Dendritic cell treated with granulocyte-macrophage colony-stimulating factor and Interleukin-4, amounts not matched to agents 40 ng/mL and 50 ng/mL, for 4 days (primary cell): ENCODE results near the gene ZNF213.

Source experiments
- H3K27ac Mint-ChIP-seq: one replicate; pipeline ENCODE4 v1.8.0; 2022; ENCODE audit warnings: mild to moderate bottlenecking, mixed read lengths
- H3K27me3 Mint-ChIP-seq: one replicate; pipeline ENCODE4 v1.8.0; 2022; ENCODE audit warnings: mild to moderate bottlenecking, mixed read lengths
- H3K36me3 Mint-ChIP-seq: one replicate; pipeline ENCODE4 v1.8.0; 2022; ENCODE audit warnings: low read depth, mixed read lengths
- H3K4me1 Mint-ChIP-seq: one replicate; pipeline ENCODE4 v1.8.0; 2022; ENCODE audit warnings: low read depth, mixed read lengths
- H3K4me3 Mint-ChIP-seq: one replicate; pipeline ENCODE4 v1.8.0; 2022; ENCODE audit warnings: mild to moderate bottlenecking, moderate library complexity, mixed read lengths
- H3K9me3 Mint-ChIP-seq: one replicate; pipeline ENCODE4 v1.8.0; 2022; ENCODE audit warnings: mixed read lengths
- intact Hi-C: fragments of 100-400 bp; cut with micrococcal nuclease; formaldehyde crosslinking; loops from one replicate; pipeline ENCODE4 v1.15.0; 2022

ZNF213 gene

GRCh38 chr16:3134338-3135125 lies at the start of gene ZNF213:
Gene ZNF213 (plus strand): TSS chr16:3135029. CDS start chr16:3137281, 2,252 bp downstream.
- peak within 1 kb of the TSS; percentile 89 for H3K27ac Mint-ChIP-seq
- intact Hi-C loops = loop anchor here (1.0 to 2.0 kb wide), 2 partner anchors 10 to 14 kb away; no protein-coding TSS in a partner anchor
- H3K4me1 Mint-ChIP-seq = peaks cover 39% of the 10 kb centered on the region
- no peaks in the 10 kb centered on the region for H3K9me3 Mint-ChIP-seq
- H3K4me3 Mint-ChIP-seq = peak within 1 kb of the TSS; percentile 92
- peaks cover 46% of the 10 kb centered on the region for H3K36me3 Mint-ChIP-seq
- H3K27me3 Mint-ChIP-seq = no peaks in the 10 kb centered on the region

DNA sequence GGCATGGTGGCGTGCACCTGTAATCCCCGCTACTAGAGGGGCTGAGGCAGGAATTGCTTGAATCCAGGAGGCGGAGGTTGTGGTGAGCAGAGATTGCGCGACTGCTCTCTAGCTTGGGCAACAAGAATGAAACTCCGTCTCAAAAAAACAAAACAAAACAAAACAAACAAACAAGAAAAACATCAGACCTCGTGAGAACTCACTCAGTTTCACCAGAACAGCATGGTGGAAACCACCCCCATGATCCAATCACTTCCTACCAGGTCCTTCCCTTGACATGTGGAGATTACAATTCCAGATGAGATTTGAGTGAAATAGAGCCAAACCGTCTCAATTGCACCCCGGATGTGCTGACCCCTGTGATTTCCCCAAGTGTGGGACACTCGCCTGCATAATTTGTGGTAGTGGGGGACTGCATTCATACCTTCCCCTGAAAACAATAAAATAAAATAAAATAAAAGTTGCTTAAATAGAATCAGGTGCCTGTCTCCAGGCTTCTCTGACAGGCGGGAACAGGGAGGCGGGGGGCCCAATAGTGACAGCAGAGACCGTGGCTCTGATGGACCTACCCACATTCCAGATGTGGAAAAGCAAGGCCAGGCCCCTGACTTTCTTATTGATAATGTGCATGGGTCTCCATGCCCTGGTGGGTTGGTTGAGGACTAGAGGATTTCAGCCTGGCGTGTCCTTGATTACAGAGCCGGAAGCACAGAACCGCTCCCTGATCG lies 48.8 kb upstream of the ZNF213 start:
- H3K4me1 Mint-ChIP-seq = peaks cover 40% of the 10 kb centered on the region
- no peaks in the 10 kb centered on the region for H3K9me3 Mint-ChIP-seq
- H3K27ac Mint-ChIP-seq = peak overlapping the region; percentile 89
- H3K36me3 Mint-ChIP-seq = peaks cover 32% of the 10 kb centered on the region
- intact Hi-C loops = no loop called here
- H3K4me3 Mint-ChIP-seq = peak overlapping the region; percentile 81
- peaks cover 2% of the 10 kb centered on the region for H3K27me3 Mint-ChIP-seq

GRCh38 chr16:3086596-3087242 lies 48.1 kb upstream of the ZNF213 start:
- H3K4me1 Mint-ChIP-seq = peaks cover 40% of the 10 kb centered on the region
- H3K27ac Mint-ChIP-seq = peak overlapping the region; percentile 89

GRCh38 chr16:3087243-3088235 lies 47.3 kb upstream of the ZNF213 start:
- Mint-ChIP-seq H3K27ac (peak overlapping the region; percentile 89), H3K4me1 (peaks cover 40% of the 10 kb centered on the region), H3K36me3 (peaks cover 22% of the 10 kb centered on the region), H3K4me3 (peak overlapping the region; percentile 81), H3K27me3 (peaks cover 9% of the 10 kb centered on the region), H3K9me3 (no peaks in the 10 kb centered on the region)
- intact Hi-C loops = no loop called here

More at GRCh38 chr16:3086596-3087242, 48.1 kb upstream of the ZNF213 start:
- peak overlapping the region; percentile 81 for H3K4me3 Mint-ChIP-seq
- H3K9me3 Mint-ChIP-seq = no peaks in the 10 kb centered on the region
- H3K36me3 Mint-ChIP-seq = peaks cover 28% of the 10 kb centered on the region
- intact Hi-C loops = no loop called here
- peaks cover 2% of the 10 kb centered on the region for H3K27me3 Mint-ChIP-seq

- peak overlapping the region; percentile 89 for H3K27ac Mint-ChIP-seq
- H3K36me3 Mint-ChIP-seq = peaks cover 13% of the 10 kb centered on the region
- no peak overlapping the region for H3K4me3 Mint-ChIP-seq
- peaks cover 14% of the 10 kb centered on the region for H3K27me3 Mint-ChIP-seq
- H3K4me1 Mint-ChIP-seq = peaks cover 40% of the 10 kb centered on the region
- intact Hi-C loops = no loop called here
- H3K9me3 Mint-ChIP-seq = no peaks in the 10 kb centered on the region
Observed at GRCh38 chr16:3088450-3088849, 46.4 kb upstream of the ZNF213 start.

DNA sequence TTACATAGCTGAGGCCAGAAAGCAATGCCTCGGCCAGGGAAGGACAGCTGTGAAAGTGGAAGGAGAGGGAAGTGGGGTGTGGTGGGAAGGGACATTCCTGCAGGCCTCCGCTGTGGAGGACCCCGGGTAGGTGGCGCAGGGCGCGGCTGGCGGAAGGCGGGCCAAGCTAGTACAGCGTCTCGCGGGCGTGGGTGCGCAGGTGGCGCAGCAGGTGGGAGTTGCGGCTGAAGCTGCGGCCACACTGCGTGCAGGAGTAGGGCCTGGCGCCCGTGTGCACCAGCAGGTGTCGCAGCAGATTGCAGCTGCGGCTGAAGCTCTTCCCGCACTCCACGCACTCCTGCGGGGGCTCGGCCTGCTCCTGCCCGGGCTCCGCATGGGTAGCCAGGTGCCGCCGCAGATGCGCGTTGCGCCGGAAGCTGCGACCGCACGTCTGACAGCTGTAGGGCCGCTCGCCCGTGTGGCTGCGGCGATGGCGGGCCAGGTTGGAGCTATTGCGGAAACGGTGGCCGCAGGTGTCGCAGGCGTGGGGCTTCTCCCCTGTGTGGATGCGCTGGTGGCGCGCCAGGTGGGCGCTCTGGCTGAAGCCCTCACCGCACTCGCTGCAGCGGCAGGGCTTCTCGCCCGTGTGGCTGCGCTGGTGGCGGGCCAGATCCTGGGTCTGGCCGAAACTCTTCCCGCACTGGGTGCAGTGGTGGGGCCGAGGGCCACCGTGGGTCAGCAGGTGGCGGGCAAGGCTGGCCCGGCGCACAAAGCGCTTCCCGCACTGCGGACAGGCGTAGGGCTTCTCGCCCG lies 45.7 kb upstream of the ZNF213 start:
- no peaks in the 10 kb centered on the region for H3K9me3 Mint-ChIP-seq
- peaks cover 6% of the 10 kb centered on the region for H3K36me3 Mint-ChIP-seq
- peaks cover 14% of the 10 kb centered on the region for H3K27me3 Mint-ChIP-seq
- peaks cover 40% of the 10 kb centered on the region for H3K4me1 Mint-ChIP-seq
- H3K27ac Mint-ChIP-seq = no peak overlapping the region
- intact Hi-C loops = no loop called here
- no peak overlapping the region for H3K4me3 Mint-ChIP-seq

DNA sequence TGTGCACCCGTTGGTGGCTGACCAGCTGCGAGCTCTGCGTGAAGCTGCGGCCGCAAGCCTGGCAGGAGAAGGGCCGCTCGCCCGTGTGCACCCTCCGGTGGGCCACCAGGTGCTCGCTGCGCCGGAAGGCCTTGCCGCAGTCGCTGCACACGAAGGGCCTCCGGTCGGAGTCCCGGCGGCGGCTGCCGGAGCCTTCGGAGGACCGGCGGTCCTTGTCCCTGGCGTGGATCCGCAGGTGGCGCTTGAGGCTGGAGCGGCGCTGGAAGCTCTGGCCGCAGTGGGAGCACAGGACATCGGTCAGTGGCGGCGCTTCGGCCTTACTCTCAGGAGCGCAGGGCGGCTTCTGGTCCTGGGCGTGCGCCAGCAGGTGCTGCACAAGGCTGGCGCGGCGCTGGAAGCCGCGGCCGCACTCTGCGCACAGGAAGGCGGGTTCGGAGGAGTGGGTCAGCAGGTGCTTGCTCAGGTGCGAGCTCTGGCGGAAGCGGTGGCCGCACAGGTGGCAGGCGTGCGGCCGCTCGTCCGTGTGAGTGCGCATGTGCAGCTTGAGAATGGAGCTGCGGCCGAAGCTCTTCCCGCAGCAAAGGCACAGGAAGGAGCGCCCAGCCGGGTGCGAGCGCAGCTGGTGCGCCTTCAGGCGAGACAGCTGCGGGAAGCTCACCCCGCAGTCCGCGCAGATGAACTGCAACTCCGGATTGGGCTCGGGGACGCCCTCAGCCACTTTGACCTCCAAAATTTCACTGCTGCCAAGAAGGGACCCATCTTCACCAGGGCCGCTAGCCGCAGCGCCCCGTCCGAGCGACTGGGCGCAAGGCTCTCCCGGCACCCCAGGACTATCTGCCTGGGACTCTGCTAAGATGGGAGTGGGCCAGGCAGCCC lies 44.9 kb upstream of the ZNF213 start:
- Mint-ChIP-seq H3K4me1 (peaks cover 40% of the 10 kb centered on the region), H3K27me3 (peaks cover 14% of the 10 kb centered on the region)

DNA sequence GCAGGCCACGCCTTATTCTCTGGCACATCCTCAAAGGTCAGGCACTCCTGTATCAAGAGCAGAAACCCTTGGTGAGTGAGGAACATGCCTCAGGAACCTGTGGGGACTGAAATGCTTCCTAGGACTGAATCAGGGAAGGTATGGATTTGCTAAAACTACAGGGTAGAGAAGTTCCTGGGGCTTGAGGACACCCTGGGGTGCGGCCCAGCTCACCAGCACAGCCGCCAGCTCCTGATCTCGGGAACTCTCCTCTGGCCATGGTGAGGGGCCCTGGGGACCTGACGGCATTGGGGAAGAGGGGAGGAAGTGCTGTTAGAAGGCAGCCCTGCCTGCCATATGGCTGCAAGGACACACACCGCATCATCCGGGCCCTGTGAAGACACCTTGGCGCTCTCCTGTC lies 43.3 kb upstream of the ZNF213 start:
- intact Hi-C loops = no loop called here
- Mint-ChIP-seq H3K4me1 (peaks cover 25% of the 10 kb centered on the region), H3K9me3 (no peaks in the 10 kb centered on the region), H3K4me3 (no peak overlapping the region), H3K27me3 (peaks cover 14% of the 10 kb centered on the region), H3K36me3 (no peaks in the 10 kb centered on the region), H3K27ac (peak overlapping the region; percentile 12)

More for the DNA sequence above, 44.9 kb upstream of the ZNF213 start:
- intact Hi-C loops = no loop called here
- Mint-ChIP-seq H3K27ac (no peak overlapping the region), H3K9me3 (no peaks in the 10 kb centered on the region), H3K36me3 (no peaks in the 10 kb centered on the region), H3K4me3 (no peak overlapping the region)

- intact Hi-C loops = no loop called here
- Mint-ChIP-seq H3K27me3 (peaks cover 15% of the 10 kb centered on the region), H3K4me3 (no peak overlapping the region), H3K36me3 (no peaks in the 10 kb centered on the region), H3K9me3 (no peaks in the 10 kb centered on the region), H3K27ac (no peak overlapping the region), H3K4me1 (peaks cover 21% of the 10 kb centered on the region)
Observed at GRCh38 chr16:3092501-3092941, 42.3 kb upstream of the ZNF213 start.

GRCh38 chr16:3094289-3095027 lies 40.4 kb upstream of the ZNF213 start:
- Mint-ChIP-seq H3K27ac (no peak overlapping the region), H3K36me3 (no peaks in the 10 kb centered on the region), H3K4me1 (peaks cover 26% of the 10 kb centered on the region), H3K9me3 (no peaks in the 10 kb centered on the region), H3K4me3 (no peak overlapping the region), H3K27me3 (peaks cover 29% of the 10 kb centered on the region)
- intact Hi-C loops = loop anchor here (1.0 kb wide), 1 partner anchor 35 kb away; no protein-coding TSS in a partner anchor

DNA sequence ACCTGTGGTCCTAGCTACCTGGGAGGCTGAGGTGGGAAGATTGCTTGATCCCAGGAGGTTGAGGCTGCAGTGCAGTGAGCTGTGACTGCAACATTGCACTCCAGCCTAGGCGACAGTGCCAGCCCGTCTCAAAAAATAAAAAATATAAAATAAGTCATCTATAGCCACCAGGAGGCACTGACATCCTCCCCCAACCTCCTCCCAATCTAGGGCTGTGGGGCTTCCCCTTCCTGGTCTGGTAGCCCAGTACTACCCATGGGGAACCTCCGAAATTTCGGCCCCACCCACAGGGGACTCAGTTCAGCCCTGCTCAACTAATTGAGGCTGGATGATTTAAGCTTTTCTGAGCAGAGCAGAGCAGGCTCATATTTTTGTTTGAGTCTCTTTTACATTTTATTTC lies 39.0 kb upstream of the ZNF213 start:
- Mint-ChIP-seq H3K4me3 (no peak overlapping the region), H3K36me3 (no peaks in the 10 kb centered on the region), H3K27ac (no peak overlapping the region), H3K4me1 (peaks cover 36% of the 10 kb centered on the region), H3K9me3 (no peaks in the 10 kb centered on the region), H3K27me3 (peaks cover 29% of the 10 kb centered on the region)
- intact Hi-C loops = loop anchor here (1.0 kb wide), 1 partner anchor 33 kb away; no protein-coding TSS in a partner anchor
